HUES64 (cell line): ENCODE data around the gene PLIN4.
"Not testable (repeated sequence)": the region's sequence is repeated elsewhere in the genome, so short reads cannot be mapped to it uniquely, and the experiment has no call there.

Experiments used
- H3K27ac ChIP-seq: 2 replicates; pipeline ENCODE4 v1.7.0; 2013; ENCODE audit warnings: low read depth, low read length, inconsistent platforms
- H3K27me3 ChIP-seq: 2 replicates; pipeline ENCODE4 v1.6.1; 2013; ENCODE audit warnings: mild to moderate bottlenecking, low read length; ENCODE audit not compliant: insufficient read depth
- H3K36me3 ChIP-seq: 2 replicates; pipeline ENCODE4 v1.6.1; 2013; ENCODE audit warnings: mild to moderate bottlenecking, low read length; ENCODE audit not compliant: insufficient read depth
- H3K4me1 ChIP-seq: 2 replicates; pipeline ENCODE4 v1.6.1; 2013; ENCODE audit warnings: mild to moderate bottlenecking, low read length, moderate library complexity; ENCODE audit not compliant: insufficient read depth
- H3K4me3 ChIP-seq: 2 replicates; pipeline ENCODE4 v1.5.1; 2013; ENCODE audit warnings: mild to moderate bottlenecking, low read length, moderate library complexity
- H3K9ac ChIP-seq: 2 replicates; pipeline ENCODE4 v1.6.1; 2013; ENCODE audit warnings: mild to moderate bottlenecking, low read depth, low read length
- H3K9me3 ChIP-seq: 2 replicates; pipeline ENCODE4 v1.6.1; 2013; ENCODE audit warnings: low read depth, low read length; ENCODE audit not compliant: insufficient read depth
- WGBS: fragments of 150-250, 120-280 bp; methylation state at CpG from one replicate; pipeline ENCODE4 v1.1.7; 2013; ENCODE audit warnings: missing lambda C conversion rate; 5-methylcytosine and 5-hydroxymethylcytosine counted together

The PLIN4 gene

GRCh38 chr19:4533835-4534424 is 15.6 kb upstream of the PLIN4 start:
- Histone ChIP-seq H3K9ac (no peak overlapping the region), H3K4me3 (no peak overlapping the region), H3K36me3 (no peaks in the 10 kb centered on the region), H3K4me1 (no peaks in the 10 kb centered on the region), H3K27ac (no peak overlapping the region), H3K27me3 (peaks cover 17% of the 10 kb centered on the region), H3K9me3 (no peaks in the 10 kb centered on the region)
- 87% methylated on average over 9 of the region's 9 CpGs for WGBS

- no peak overlapping the region for H3K4me3 ChIP-seq
- WGBS: 91% methylated on average over 9 of the region's 9 CpGs
- H3K36me3 ChIP-seq: no peaks in the 10 kb centered on the region
- peaks cover 17% of the 10 kb centered on the region for H3K27me3 ChIP-seq
- no peaks in the 10 kb centered on the region for H3K9me3 ChIP-seq
- no peak overlapping the region for H3K27ac ChIP-seq
- no peak overlapping the region for H3K9ac ChIP-seq
- H3K4me1 ChIP-seq: no peaks in the 10 kb centered on the region
Observed at GRCh38 chr19:4533334-4533733, 15.0 kb upstream of the PLIN4 start.

- no peaks in the 10 kb centered on the region for H3K9me3 ChIP-seq
- H3K27me3 ChIP-seq: peaks cover 17% of the 10 kb centered on the region
- H3K27ac ChIP-seq: no peak overlapping the region
- H3K4me1 ChIP-seq: no peaks in the 10 kb centered on the region
- 86% methylated on average over 28 of the region's 28 CpGs for WGBS
- H3K36me3 ChIP-seq: no peaks in the 10 kb centered on the region
- H3K9ac ChIP-seq: no peak overlapping the region
- no peak overlapping the region for H3K4me3 ChIP-seq
Observed at GRCh38 chr19:4531562-4532165, 13.4 kb upstream of the PLIN4 start.

- no peak overlapping the region for H3K27ac ChIP-seq
- H3K9ac ChIP-seq: no peak overlapping the region
- peaks cover 17% of the 10 kb centered on the region for H3K27me3 ChIP-seq
- WGBS: 81% methylated on average over 14 of the region's 14 CpGs
- H3K4me1 ChIP-seq: no peaks in the 10 kb centered on the region
- H3K9me3 ChIP-seq: no peaks in the 10 kb centered on the region
- no peak overlapping the region for H3K4me3 ChIP-seq
- no peaks in the 10 kb centered on the region for H3K36me3 ChIP-seq
Observed at GRCh38 chr19:4529924-4530522, 11.7 kb upstream of the PLIN4 start.

- Histone ChIP-seq H3K27me3 (peaks cover 6% of the 10 kb centered on the region), H3K4me1 (no peaks in the 10 kb centered on the region), H3K9me3 (no peaks in the 10 kb centered on the region), H3K4me3 (no peak overlapping the region), H3K27ac (no peak overlapping the region), H3K9ac (no peak overlapping the region), H3K36me3 (no peaks in the 10 kb centered on the region)
- WGBS: 87% methylated on average over 15 of the region's 15 CpGs
Observed at GRCh38 chr19:4528843-4529242, 10.6 kb upstream of the PLIN4 start.

- not testable (repeated sequence) for H3K9ac ChIP-seq, H3K9me3 ChIP-seq, H3K4me1 ChIP-seq, H3K4me3 ChIP-seq, H3K36me3 ChIP-seq, H3K27me3 ChIP-seq, H3K27ac ChIP-seq
- 92% methylated on average over 8 of the region's 8 CpGs for WGBS
Observed at GRCh38 chr19:4527377-4527776, 9.1 kb upstream of the PLIN4 start.

GRCh38 chr19:4525563-4526002 is 7.3 kb upstream of the PLIN4 start:
- no peak overlapping the region for H3K4me3 ChIP-seq
- H3K9me3 ChIP-seq: no peaks in the 10 kb centered on the region
- no peaks in the 10 kb centered on the region for H3K4me1 ChIP-seq
- WGBS: 85% methylated on average over 23 of the region's 23 CpGs
- no peak overlapping the region for H3K27ac ChIP-seq
- no peak overlapping the region for H3K9ac ChIP-seq
- 0 out of 2 replicates have a peak, but pooled peaks cover 2% of the 10 kb centered on the region for H3K27me3 ChIP-seq
- H3K36me3 ChIP-seq: no peaks in the 10 kb centered on the region

GRCh38 chr19:4524808-4525562 is 6.7 kb upstream of the PLIN4 start:
- no peak overlapping the region for H3K27ac ChIP-seq
- H3K9ac ChIP-seq: no peak overlapping the region
- no peaks in the 10 kb centered on the region for H3K9me3 ChIP-seq
- no peaks in the 10 kb centered on the region for H3K36me3 ChIP-seq
- H3K4me1 ChIP-seq: no peaks in the 10 kb centered on the region
- 0 out of 2 replicates have a peak, but pooled peaks cover 4% of the 10 kb centered on the region for H3K27me3 ChIP-seq
- no peak overlapping the region for H3K4me3 ChIP-seq
- WGBS: 75% methylated on average over 23 of the region's 23 CpGs

- Histone ChIP-seq H3K27me3 (0 out of 2 replicates have a peak, but pooled peaks cover 6% of the 10 kb centered on the region), H3K4me3 (no peak overlapping the region), H3K4me1 (no peaks in the 10 kb centered on the region), H3K27ac (no peak overlapping the region), H3K36me3 (no peaks in the 10 kb centered on the region), H3K9me3 (no peaks in the 10 kb centered on the region), H3K9ac (no peak overlapping the region)
- WGBS: 77% methylated on average over 53 of the region's 53 CpGs
Observed at GRCh38 chr19:4523306-4524110, 5.2 kb upstream of the PLIN4 start.

- H3K36me3 ChIP-seq: no peaks in the 10 kb centered on the region
- no peaks in the 10 kb centered on the region for H3K9me3 ChIP-seq
- 0 out of 2 replicates have a peak, but pooled peaks cover 6% of the 10 kb centered on the region for H3K27me3 ChIP-seq
- no peak overlapping the region for H3K4me3 ChIP-seq
- no peak overlapping the region for H3K27ac ChIP-seq
- H3K9ac ChIP-seq: no peak overlapping the region
- 93% methylated on average over 15 of the region's 15 CpGs for WGBS
- H3K4me1 ChIP-seq: no peaks in the 10 kb centered on the region
Observed at GRCh38 chr19:4522291-4523002, 4.2 kb upstream of the PLIN4 start.
